Stimulated activated CD8-positive, alpha-beta memory T cell treated with anti-CD3 and anti-CD28 coated beads, Interleukin-15, amount 100 ng/mL, for 1 hour (primary cell): ENCODE measurements around the gene ZBTB12.
A peak's percentile ranks its signal among the peaks of the same experiment; 100 is the strongest.

Experiments
- DNase-seq: peaks from one replicate; pipeline ENCODE4 v3.0.0-alpha.2; 2020; ENCODE audit warnings: low read depth

The ZBTB12 gene

DNA sequence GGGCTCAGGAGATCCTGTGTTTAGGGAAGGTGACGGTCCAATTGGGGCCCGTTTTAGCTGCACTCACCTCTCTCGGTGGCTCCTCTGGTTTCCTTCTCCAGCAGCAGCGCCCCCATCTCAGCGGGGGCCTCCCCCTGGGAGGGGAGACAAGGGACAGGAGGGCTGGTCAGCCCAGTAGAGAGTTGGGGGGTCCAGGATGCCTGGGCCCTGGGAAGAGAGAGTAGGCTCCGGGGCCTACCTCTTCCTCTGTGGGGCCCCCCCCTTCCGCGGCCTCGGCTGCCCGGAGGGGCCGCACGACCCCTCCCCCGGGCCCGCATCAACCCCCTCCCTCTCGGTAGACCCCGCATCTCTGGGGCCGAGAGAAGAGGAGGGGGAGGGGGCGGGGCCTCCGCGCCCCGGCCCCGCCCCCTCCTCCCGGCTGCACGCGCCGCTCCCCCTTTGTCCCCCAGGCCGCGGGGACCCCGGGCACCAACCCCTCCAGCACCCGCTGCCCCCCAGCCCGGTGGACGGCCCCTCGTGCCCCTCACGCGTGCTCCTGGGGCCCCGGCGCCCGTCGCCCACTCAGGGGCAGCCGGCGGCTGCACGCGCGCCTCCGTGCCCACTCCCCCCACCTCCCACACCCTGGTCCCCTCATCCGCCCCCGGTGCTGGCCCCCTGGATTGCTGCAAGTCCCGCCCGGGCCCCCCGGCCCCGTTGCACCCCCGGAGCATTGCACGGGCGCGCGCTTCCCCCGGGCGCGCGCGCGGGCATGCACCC lies 4.9 kb downstream of the ZBTB12 start:
- no peak for DNase-seq

DNA sequence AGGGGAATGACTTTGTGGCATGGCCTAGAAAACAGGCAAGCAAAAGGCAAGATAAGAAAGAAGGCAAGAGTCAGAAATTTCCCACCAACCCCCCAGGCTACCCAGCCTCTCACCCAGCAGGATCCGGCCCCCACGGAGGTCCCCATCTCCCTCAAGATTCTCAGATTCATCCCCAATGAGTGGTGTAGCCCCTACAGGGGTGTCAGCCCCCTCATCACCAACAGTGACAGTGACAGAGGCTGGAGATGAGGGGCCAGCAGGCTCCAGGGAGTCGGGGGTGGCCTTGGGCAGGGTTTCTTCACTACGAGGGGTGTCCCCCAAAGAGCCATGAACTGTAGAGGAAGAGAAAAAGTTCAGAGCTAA lies 5.4 kb downstream of the ZBTB12 start:
- DNase-seq: no peak

DNA sequence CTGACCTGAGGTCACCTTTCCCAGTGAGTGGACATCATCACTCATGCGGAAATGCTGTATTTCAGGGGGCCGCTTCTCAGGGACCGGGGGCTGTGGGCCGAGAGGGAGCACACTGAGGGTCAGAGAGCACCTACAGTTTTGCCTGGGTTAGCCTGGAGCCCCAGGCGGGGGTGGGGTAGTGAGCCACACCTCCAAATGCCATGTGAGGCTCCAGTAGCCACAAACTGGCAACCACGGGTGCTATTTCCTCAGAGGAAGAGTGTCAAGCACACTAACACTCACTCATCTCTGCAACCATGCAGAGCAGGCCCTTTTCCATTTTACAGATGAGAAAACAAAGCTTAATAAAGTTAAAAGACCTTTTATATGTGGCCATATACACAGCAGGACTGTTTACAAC lies 9.1 kb downstream of the ZBTB12 start:
- DNase-seq: no peak

- no peak for DNase-seq
Measured at GRCh38 chr6:31889331-31889972, 12.4 kb downstream of the ZBTB12 start.

DNA sequence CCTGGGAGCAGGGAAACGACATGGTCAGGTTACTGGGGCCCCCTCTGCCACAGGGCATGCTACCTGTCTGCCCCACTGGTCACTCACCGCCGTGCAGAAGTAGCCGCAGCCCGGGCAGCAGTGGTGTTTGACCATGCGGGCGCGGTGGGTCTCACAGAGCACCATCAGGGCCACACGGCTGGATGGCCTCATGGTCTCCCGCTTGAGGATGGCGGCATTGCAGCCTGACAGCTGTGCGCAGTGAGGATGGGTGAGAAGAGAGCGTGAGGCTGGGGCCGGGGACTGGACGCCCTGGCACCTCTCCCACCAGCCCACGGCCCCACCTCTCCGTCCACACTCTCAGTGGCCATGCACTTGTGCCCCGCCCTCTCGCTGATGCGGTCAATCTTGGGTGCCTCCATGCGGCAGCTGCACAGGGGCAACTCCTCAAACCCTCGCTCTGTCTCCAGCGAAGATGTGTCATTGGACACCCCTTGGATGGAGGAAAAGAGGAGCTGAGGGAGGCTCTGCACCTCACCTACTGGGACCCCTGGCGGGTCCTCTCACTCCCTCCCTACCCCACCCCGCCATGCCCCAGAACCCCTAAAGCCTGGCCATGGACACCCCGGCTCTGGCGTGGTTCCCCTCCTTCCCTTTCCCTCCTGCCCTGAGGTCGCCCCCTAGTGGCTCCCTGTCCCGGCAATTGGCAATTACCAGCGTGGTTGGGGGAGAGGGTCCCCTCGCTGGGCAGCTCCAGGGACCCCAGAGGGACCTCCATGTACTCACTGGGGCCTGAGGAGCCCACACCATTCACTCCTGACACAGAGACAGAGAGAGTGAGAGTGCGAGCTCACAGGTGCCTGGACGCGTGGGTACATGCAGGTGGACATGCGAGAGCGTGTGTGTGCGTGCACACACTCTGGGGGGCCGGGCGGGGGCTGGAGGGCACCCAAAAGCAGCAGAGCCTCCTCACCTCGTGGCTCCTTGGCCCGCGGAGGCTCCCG lies 13.3 kb downstream of the ZBTB12 start:
- DNase-seq: peak; percentile 28

- DNase-seq: no peak
Measured at GRCh38 chr6:31887173-31888007, 14.5 kb downstream of the ZBTB12 start.

- DNase-seq: no peak
Measured at GRCh38 chr6:31886541-31886991, 15.3 kb downstream of the ZBTB12 start.

DNA sequence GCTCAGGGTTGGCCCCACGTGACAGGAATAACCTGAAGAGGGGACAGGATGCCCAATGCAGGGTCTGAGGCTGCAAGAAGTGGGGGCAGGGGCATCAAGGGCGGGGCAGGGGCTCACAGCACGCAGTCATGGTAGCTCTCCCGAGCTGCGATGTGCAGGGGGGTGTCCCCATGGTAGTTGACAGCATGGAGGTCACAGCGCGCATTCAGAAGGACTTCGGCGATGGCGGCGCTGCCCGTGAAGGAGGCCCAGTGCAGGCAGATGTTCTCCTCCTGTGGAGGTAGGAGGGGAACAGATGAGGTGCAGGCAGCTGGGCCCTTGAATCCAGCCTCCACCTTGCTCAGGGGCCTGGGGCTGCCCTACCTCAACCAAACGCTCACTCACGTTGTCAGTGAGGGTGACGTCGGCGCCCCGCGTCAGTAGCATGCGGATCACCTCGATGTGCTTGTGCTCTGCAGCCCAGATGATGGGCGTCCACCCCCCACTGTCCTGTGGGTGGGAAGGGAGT lies 17.3 kb downstream of the ZBTB12 start:
- no peak for DNase-seq

- no peak for DNase-seq
Measured at GRCh38 chr6:31883676-31884075, 18.2 kb downstream of the ZBTB12 start.

DNA sequence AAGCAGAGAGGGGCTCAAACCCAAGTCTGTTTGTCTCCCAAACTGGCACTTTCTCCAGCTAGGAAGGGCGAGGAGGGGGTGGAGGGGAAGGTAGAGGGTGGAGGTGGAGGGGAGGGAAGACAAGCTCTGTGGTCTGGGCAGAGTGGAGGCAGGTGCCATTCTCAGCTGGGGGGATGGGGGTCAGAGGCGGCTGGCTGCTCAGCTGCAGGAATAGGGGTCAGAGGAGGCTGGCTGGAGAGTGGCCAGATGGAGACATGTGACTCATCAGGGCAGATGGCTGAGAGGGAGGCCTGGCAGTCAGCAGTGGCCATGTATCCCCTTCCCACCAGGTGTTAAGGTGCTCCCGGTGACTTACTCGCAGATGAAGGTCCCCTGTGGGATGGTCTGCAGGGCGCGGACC lies 19.5 kb downstream of the ZBTB12 start:
- no peak for DNase-seq

DNA sequence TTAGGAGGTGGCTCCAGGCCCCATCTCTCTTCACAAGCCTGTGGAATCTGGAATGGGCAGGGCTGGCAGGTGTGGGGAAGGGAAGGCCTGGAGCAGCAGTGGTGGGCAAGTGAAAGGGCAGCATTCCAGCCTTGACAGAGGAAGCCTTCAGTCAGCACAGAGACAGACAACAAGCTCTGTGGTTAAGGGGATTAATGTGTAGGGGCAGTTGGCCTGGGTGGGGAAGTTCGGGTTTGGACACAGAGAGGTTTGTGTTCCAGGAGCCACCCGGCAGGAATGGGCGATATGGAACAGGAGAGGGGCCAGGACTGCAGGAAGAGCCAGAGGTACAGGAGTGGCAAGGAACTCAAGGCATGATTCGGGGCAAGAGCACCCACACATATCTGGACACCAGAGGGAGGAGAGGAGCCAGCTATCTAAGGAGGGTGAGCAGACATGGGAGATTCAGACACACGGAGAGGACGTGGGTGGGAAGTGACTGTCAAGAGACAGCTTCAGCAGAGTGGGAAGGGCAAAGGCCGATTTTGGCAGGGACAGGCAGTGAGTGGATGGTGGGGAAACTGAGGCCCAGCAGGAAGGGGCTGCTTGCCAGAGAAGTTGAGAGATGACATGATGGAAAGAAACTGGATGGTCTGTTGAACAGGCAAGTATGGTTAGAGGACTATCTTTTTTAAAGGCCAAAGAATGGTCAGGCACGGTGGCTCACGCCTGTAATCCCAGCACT lies 20.6 kb downstream of the ZBTB12 start:
- DNase-seq: no peak

DNA sequence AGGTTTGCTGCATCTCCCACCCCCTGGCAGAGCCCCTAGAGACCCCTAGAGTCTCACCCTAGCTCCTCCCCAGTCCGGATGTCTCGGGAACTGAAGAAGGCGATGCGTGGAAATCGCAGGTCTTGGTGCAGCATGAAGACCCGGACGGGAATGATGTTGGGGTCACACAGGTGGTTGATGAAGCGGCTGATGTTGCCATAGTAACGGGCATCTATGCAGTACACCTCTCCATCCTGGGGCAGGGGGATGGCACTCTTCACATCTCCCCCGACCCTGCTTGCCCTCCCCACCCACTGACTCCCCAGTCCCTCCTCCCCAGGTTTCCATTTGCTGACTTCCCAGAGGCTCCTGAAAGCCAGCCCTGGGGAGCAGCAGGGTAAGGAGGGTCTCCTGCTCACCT lies 21.3 kb downstream of the ZBTB12 start:
- DNase-seq: no peak

- no peak for DNase-seq
Measured at GRCh38 chr6:31879901-31880300, 22.0 kb downstream of the ZBTB12 start.

DNA sequence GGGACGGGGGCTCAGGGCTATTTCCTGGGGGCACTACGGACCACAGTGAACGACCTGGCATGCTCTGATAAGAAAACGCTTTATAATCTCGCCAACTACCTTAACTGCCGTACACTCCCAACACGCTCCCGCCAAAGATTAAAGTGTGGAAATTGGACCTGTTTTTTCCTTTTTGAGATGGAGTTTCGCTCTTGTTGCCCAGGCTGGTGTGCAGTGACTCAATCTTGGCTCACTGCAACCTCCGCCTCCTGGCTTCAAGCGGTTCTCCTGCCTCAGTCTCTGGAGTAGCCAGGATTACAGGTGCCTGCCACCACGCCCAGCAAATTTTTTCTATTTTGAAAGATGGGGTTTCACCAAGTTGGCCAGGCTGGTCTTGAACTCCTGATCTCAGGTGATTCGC lies 22.7 kb downstream of the ZBTB12 start:
- no peak for DNase-seq

DNA sequence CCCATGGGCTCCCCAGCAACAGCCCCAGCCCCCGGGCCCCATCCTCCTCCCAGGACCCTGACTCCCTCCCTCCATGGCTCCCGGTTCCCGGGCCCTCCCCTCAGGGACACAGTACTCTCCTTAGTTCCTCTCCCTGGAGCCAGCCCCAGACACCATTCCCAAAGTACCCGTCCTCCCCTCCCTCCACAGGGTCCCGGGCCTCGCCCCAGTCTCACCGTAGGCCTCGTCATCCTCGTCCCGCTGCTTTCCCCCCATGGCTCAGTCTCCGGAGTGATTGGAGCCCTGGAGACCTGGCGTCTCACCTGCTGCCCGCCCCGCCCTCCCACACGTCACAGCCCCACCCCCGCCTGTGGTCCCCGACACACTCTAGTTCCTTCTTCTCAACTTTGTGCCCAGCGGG lies 23.2 kb downstream of the ZBTB12 start, which contains the start of gene SLC44A4:
TSS of gene SLC44A4 (minus strand) at position 272 of the 400 bp plus-strand sequence. CDS start at position 255, 17 bp downstream.
- no peak for DNase-seq

DNA sequence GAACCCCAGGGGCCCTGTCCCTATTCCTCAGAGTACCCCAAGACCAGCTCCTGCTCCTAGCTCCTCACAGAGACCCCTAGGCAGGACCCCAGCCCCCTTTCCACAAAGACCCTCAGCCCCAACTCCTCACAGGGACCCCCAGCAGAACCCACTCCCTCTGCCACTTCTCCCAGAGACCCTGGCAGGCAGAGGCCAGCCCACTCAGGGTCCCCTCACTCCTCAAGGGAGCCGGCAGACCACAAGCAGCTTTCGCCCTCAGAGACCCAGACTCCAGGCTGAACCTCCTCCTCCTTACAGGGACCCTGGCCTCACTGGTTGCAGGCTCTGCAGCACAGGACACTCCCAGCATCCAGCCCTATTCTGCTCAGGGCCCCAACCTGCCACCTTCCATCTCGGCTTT lies 23.7 kb downstream of the ZBTB12 start:
- DNase-seq: no peak

DNA sequence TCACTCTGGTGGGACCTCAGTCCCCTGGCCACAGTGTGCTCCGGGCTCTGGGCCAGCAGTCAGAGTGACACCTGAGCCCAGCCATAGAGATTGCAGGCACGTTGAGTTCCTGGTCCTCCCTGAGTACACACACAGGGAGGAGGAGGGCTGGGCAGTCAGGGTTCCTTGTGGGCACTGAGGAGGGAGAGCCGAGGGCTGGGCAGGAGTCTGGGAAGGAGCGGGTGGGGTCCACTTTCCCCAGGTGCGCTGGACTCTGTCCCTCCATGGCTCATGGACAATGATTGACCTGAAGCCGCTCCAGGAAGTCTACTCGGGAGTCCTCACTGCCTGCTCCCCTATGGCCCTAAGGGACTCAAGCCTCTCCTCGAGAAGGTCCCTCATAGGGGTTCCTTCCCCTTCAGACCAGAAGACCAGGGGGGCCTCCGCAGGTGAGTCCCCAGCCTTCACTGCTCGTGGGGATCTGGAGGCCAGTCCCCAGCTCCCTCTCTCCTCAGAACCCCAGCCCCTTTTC lies 24.2 kb downstream of the ZBTB12 start:
- no peak for DNase-seq

- no peak for DNase-seq
Measured at GRCh38 chr6:31877125-31877650, 24.7 kb downstream of the ZBTB12 start.

DNA sequence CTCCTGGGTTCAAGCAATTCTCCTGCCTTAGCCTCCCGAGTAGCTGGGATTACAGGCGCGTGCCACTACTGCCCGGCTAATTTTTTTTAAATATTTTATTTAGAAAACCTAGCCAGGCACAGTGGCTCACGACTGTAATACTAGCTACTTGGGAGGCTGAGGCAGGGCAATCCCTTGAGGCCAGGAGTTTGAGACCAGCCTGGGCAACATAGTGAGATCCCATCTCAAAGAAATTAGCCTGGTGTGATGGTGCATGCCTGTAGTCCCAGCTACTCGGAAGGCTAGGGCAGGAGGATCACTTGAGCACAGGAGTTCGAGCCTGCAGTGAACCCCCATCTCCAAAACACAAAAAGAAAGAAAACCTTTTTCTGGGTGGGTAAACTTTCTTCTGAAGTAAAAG lies 25.5 kb downstream of the ZBTB12 start:
- DNase-seq: no peak

DNA sequence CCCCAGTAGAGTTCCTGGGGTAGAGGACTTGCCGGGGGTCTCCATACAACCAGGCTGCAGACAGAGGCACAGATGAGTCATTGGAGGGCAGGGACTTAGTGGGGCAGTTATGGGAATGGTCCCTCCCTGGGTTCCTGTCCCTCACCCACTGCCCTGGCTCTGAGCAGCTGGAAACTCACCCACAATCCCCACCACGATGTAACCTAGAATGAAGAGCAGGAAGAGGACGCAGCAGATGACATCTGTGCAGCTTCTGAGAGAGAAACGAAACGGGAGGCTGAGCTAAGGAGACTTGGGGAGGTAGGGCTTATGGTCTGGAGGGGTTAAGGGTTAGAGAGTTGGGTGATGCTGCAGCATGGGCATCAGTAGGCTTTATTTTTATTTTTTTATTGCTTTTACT lies 26.0 kb downstream of the ZBTB12 start:
- no peak for DNase-seq
